Endothelial cell of umbilical vein (primary cell): Measurements from ENCODE around the gene NCKAP5. TPM values are rescaled to one million over a fixed set of nuclear protein-coding genes. Genes with fewer than 3 reads are reported as not detected.

Experiments used
- BruUV-seq: library from RNA; stranded (reverse); fragments of 400-500 nt; replicated peaks from 2 replicates; lab custom pipeline; 2021; lab: Mats Ljungman, UMichigan
- CTCF ChIA-PET: fragments of 300-600, 350-600 bp; sonication (Branson Sonifier 250); formaldehyde crosslinking; loops from one replicate; lab custom pipeline; 2021; ENCODE audit warnings: antibody characterized with exemption, inconsistent platforms; lab: Charles Lee
- POLR2A ChIA-PET: fragments of 300-600, 350-600 bp; sonication (Branson Sonifier 250); formaldehyde crosslinking; loops from one replicate; lab custom pipeline; 2021; ENCODE audit warnings: antibody characterized with exemption, inconsistent platforms; lab: Charles Lee
- DNase-seq: peaks from one replicate; pipeline ENCODE4 v3.0.0-alpha.2; 2011; ENCODE audit warnings: low read depth, low spot score
- FAIRE-seq: peaks from 2 replicates; lab custom pipeline; 2011; peaks lifted over from hg19 to GRCh38; lab: Jason Lieb, UNC
- H2AFZ ChIP-seq: 2 replicates; pipeline ENCODE4 v1.6.0; 2012; ENCODE audit warnings: low read depth, low read length, control low read depth, inconsistent platforms
- H3K27ac ChIP-seq: 2 replicates; pipeline ENCODE4 v1.5.1; 2011; ENCODE audit warnings: low read depth, mild to moderate bottlenecking, control low read depth, low read length, moderate library complexity; ENCODE audit not compliant: insufficient read depth
- H3K27me3 ChIP-seq, 2 experiments: 2 replicates each; pipeline versions ENCODE4 v1.6.0 to v1.6.1; 2011; ENCODE audit warnings: low read length in 2 of 2, mixed read lengths in 1 of 2; ENCODE audit not compliant: control insufficient read depth in 2 of 2, insufficient read depth in 2 of 2
- H3K36me3 ChIP-seq, 2 experiments: 2 replicates in 1 of 2; 3 replicates in 1 of 2; pipeline ENCODE4 v1.5.1; 2011; ENCODE audit warnings: low read length in 2 of 2, mild to moderate bottlenecking in 1 of 2, moderate library complexity in 1 of 2; ENCODE audit not compliant: control insufficient read depth in 2 of 2, insufficient read depth in 2 of 2; ENCODE audit errors: extremely low read depth in 1 of 2
- H3K4me1 ChIP-seq: 3 replicates; pipeline ENCODE4 v1.5.1; 2011; ENCODE audit warnings: mild to moderate bottlenecking, low read length; ENCODE audit not compliant: control insufficient read depth, insufficient read depth; ENCODE audit errors: extremely low read depth
- H3K4me2 ChIP-seq: 2 replicates; pipeline ENCODE4 v1.6.1; 2011; ENCODE audit warnings: low read length, control low read depth, mixed read lengths; ENCODE audit not compliant: insufficient read depth
- H3K4me3 ChIP-seq, 3 experiments: fragments of 200-600 bp in 1 of 3; sonication (generic), shearing (Covaris generic) in 1 of 3; replicated peaks in 1 of 3; 2 replicates each; pipeline ENCODE4 v1.5.1; 2011 to 2016; ENCODE audit warnings: control low read depth in 3 of 3, low read length in 3 of 3, mild to moderate bottlenecking in 2 of 3, inconsistent platforms in 1 of 3, low read depth in 1 of 3, moderate library complexity in 1 of 3; ENCODE audit not compliant: insufficient read depth in 1 of 3
- H3K79me2 ChIP-seq: 2 replicates; pipeline ENCODE4 v1.6.0; 2012; ENCODE audit warnings: low read length, inconsistent platforms; ENCODE audit not compliant: control insufficient read depth, insufficient read depth
- H3K9ac ChIP-seq: replicated peaks from 2 replicates; pipeline ENCODE3; 2011; ENCODE audit warnings: low read length, control low read depth; ENCODE audit not compliant: insufficient read depth; ENCODE audit errors: extremely low read depth
- H3K9me1 ChIP-seq: replicated peaks from 3 replicates; pipeline ENCODE4 v1.6.0; 2011; ENCODE audit warnings: mild to moderate bottlenecking, low read length; ENCODE audit not compliant: control insufficient read depth, insufficient read depth; ENCODE audit errors: extremely low read depth
- H3K9me3 ChIP-seq: replicated peaks from 2 replicates; pipeline ENCODE4 v1.5.1; 2012; ENCODE audit warnings: low read length, inconsistent platforms; ENCODE audit not compliant: control insufficient read depth, insufficient read depth
- H4K20me1 ChIP-seq: replicated peaks from 2 replicates; pipeline ENCODE3; 2011; ENCODE audit warnings: mild to moderate bottlenecking, low read length; ENCODE audit not compliant: control insufficient read depth, insufficient read depth; ENCODE audit errors: extremely low read depth
- CTCF ChIP-seq, 2 donors: IDR thresholded peaks; 1 replicate in 1 of 2; 2 replicates in 1 of 2; pipeline ENCODE4 v1.5.1; 2011; ENCODE audit warnings: low read length in 2 of 2, mild to moderate bottlenecking in 2 of 2, moderate library complexity in 2 of 2, control low read depth in 1 of 2, inconsistent platforms in 1 of 2, low read depth in 1 of 2; ENCODE audit not compliant: insufficient read depth in 1 of 2; ENCODE audit errors: extremely low read depth in 1 of 2
- EZH2 ChIP-seq: IDR thresholded peaks from 2 replicates; pipeline ENCODE4 v1.6.1; 2012; ENCODE audit warnings: borderline replicate concordance, low read depth, mild to moderate bottlenecking, moderate library complexity, low read length, inconsistent platforms; ENCODE audit not compliant: severe bottlenecking
- FOS ChIP-seq: IDR thresholded peaks from 2 replicates; pipeline ENCODE4 v1.6.1; 2011; ENCODE audit warnings: mild to moderate bottlenecking, low read length, moderate library complexity, borderline replicate concordance; ENCODE audit not compliant: insufficient read depth
- GATA2 ChIP-seq: IDR thresholded peaks from 2 replicates; pipeline ENCODE4 v1.7.0; 2011; ENCODE audit warnings: low read depth, mild to moderate bottlenecking, moderate library complexity, mixed read lengths, low read length; ENCODE audit not compliant: insufficient read length, insufficient read depth
- dilution Hi-C: fragments of 300-500 bp; cut with MboI; formaldehyde crosslinking; loops from one replicate; pipeline ENCODE4 v1.15.0; 2019; ENCODE audit warnings: low sequenced_read_pairs; ENCODE audit not compliant: extremely low pct_ligation_motif_present
- intact Hi-C: fragments of 100-400 bp; cut with micrococcal nuclease; formaldehyde crosslinking; loops from one replicate; pipeline ENCODE4 v1.10.0; 2022
- polyA plus RNA-seq, 4 experiments: library from polyadenylated mRNA; depleted of rRNA in 3 of 4; stranded (reverse) in 3 of 4; unstranded in 1 of 4; fragments of >200 nt; gene quantifications; 2 replicates each; pipeline versions ENCODE4 v1.2.1 to v1.2.3, GENCODE V29; 2011 to 2012; ENCODE audit warnings: missing spikeins in 1 of 4
- total RNA-seq: library from RNA; stranded (reverse); gene quantifications from 2 replicates; pipeline ENCODE4 v1.2.3, GENCODE V29; 2021
- TF ChIP-seq, protein P1 (sequence below): IDR thresholded peaks from 2 replicates; pipeline ENCODE4 v1.6.1; 2011; ENCODE audit not compliant: insufficient read depth, insufficient read length

Gene NCKAP5
- total and polyA plus RNA-seq, 2 donors (not counting 3 experiments of a cell fraction or from before 2014, with no cell fraction given): 0.47 to 3.3 TPM

DNA sequence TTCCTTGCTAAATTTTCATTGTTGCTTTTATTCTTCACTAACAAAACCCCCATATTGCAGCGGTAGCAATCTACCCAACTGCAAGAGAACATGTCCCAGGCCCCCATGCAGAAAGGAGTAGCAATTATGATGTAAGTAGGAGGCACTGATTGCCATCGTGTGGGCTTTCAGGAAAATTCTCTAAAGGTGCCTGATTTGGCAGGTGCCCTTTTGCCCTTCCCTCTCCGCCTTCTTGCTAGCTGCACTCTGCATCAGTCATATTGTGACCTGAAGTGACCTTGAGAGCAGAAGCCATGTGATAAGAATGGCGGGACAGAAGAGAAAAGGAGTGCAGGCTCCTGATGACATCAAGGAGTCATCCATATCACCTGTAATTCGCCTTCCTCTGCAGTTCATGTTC is 112.1 kb downstream of the NCKAP5 start:
- CTCF ChIA-PET: no interaction called here
- FAIRE-seq: no peak
- H3K9me1 ChIP-seq: no peaks in the 10 kb centered on the region
- no peaks in the 10 kb centered on the region for H3K36me3 ChIP-seq
- POLR2A ChIA-PET: no interaction called here
- H3K27ac ChIP-seq: no peak overlapping the region
- no TSS peak for BruUV-seq
- no peak overlapping the region for H3K9ac ChIP-seq
- intact Hi-C loops (loop anchor here (10.0 kb wide), 1 partner anchor 389 kb away; no protein-coding TSS in a partner anchor), dilution Hi-C loops (no loop called here)
- no peak for DNase-seq
- no peak overlapping the region for H3K4me2 ChIP-seq
- no peaks in the 10 kb centered on the region for H3K9me3 ChIP-seq
- no peaks in the 10 kb centered on the region for H3K79me2 ChIP-seq
- peaks cover 3% of the 10 kb centered on the region for H3K4me1 ChIP-seq
- no peaks in the 10 kb centered on the region for H4K20me1 ChIP-seq
- no peak overlapping the region for H3K4me3 ChIP-seq
- no peak for TF ChIP-seq EZH2
- TF ChIP-seq, protein P1, sequence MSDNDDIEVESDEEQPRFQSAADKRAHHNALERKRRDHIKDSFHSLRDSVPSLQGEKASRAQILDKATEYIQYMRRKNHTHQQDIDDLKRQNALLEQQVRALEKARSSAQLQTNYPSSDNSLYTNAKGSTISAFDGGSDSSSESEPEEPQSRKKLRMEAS: no peak
- no peak for TF ChIP-seq GATA2
- TF ChIP-seq CTCF (IDR thresholded peaks at IDR 0.05; ENCODE audit: extremely low read depth in 1 of 2, insufficient read depth in 1 of 2, low read depth in 1 of 2, low read length in 2 of 2): no peak
- TF ChIP-seq FOS: no peak
- no peak overlapping the region for H2AFZ ChIP-seq
- no peaks in the 10 kb centered on the region for H3K27me3 ChIP-seq
